Hepatocyte (in vitro differentiated cells): ENCODE data around the gene RGPD4. TPM values are rescaled to one million over a fixed set of nuclear protein-coding genes. Genes with fewer than 3 reads are reported as not detected.
"Not testable (repeated sequence)": the region's sequence is repeated elsewhere in the genome, so short reads cannot be mapped to it uniquely, and the experiment has no call there.

Experiments used
- DNase-seq: peaks from one replicate; pipeline ENCODE4 v3.0.0-alpha.2; 2016; ENCODE audit warnings: low spot score
- H2AFZ ChIP-seq: fragments of 200-600 bp; sonication (generic); 2 replicates; pipeline ENCODE4 v1.6.0; 2016; ENCODE audit warnings: antibody characterized with exemption, mild to moderate bottlenecking
- H3K27ac ChIP-seq: fragments of 200-600 bp; sonication (generic); 2 replicates; pipeline ENCODE4 v1.5.1; 2016; ENCODE audit warnings: mild to moderate bottlenecking
- H3K27me3 ChIP-seq: fragments of 200-600 bp; sonication (generic); 2 replicates; pipeline ENCODE4 v1.6.1; 2016
- H3K36me3 ChIP-seq: fragments of 200-600 bp; sonication (generic); replicated peaks from 2 replicates; pipeline ENCODE4 v1.5.1; 2016; ENCODE audit warnings: low read depth; ENCODE audit not compliant: insufficient read depth
- H3K4me1 ChIP-seq: fragments of 200-600 bp; sonication (generic); 2 replicates; pipeline ENCODE4 v1.5.1; 2016; ENCODE audit warnings: mild to moderate bottlenecking, moderate library complexity; ENCODE audit not compliant: insufficient read depth
- H3K4me2 ChIP-seq: fragments of 200-600 bp; sonication (generic); 2 replicates; pipeline ENCODE4 v1.6.0; 2016
- H3K4me3 ChIP-seq: fragments of 200-600 bp; sonication (generic); 2 replicates; pipeline ENCODE4 v1.5.1; 2016; ENCODE audit warnings: mild to moderate bottlenecking
- H3K79me2 ChIP-seq: fragments of 200-600 bp; sonication (generic); 2 replicates; pipeline ENCODE4 v1.6.0; 2017; ENCODE audit warnings: mild to moderate bottlenecking
- H3K9me2 ChIP-seq: fragments of 200-600 bp; sonication (generic); replicated peaks from 2 replicates; pipeline ENCODE4 v1.6.0; 2017; ENCODE audit warnings: mild to moderate bottlenecking; ENCODE audit not compliant: insufficient read depth
- H3K9me3 ChIP-seq: fragments of 200-600 bp; sonication (generic); 2 replicates; pipeline ENCODE4 v1.5.1; 2016; ENCODE audit warnings: low read depth, mild to moderate bottlenecking
- H4K20me1 ChIP-seq: fragments of 200-600 bp; sonication (generic); 2 replicates; pipeline ENCODE4 v1.6.0; 2016; ENCODE audit warnings: mild to moderate bottlenecking; ENCODE audit not compliant: insufficient read depth, poor library complexity, severe bottlenecking
- EZH2 ChIP-seq: fragments of 200-600 bp; sonication (generic); IDR thresholded peaks from 2 replicates; pipeline ENCODE4 v1.6.1; 2016; ENCODE audit warnings: antibody characterized with exemption, mild to moderate bottlenecking, borderline replicate concordance
- EZH2phosphoT487 ChIP-seq: fragments of 200-600 bp; sonication (generic); IDR thresholded peaks from one replicate; pipeline ENCODE4 v1.6.1; 2018; ENCODE audit warnings: antibody characterized with exemption, mild to moderate bottlenecking, low read depth, moderate library complexity; ENCODE audit not compliant: unreplicated experiment, severe bottlenecking
- WGBS: methylation state at CpG from one replicate; pipeline ENCODE4 v1.1.6; 2016; ENCODE audit warnings: low lambda C conversion rate; ENCODE audit errors: missing lambda C conversion rate; 5-methylcytosine and 5-hydroxymethylcytosine counted together
- polyA plus RNA-seq: library from polyadenylated mRNA; unstranded; fragments of >200 nt; fragmentation: Nextera tagmentation; extraction: Ambion mirVana; gene quantifications from 2 replicates; pipeline ENCODE4 v1.2.1, GENCODE V29; 2016
- total RNA-seq: library from RNA; depleted of rRNA; stranded (reverse); fragments of >200 nt; gene quantifications from 2 replicates; pipeline ENCODE4 v1.2.3, GENCODE V29; 2014
- TF ChIP-seq, protein P1 (sequence below): fragments of 200-600 bp; sonication (generic); IDR thresholded peaks from 2 replicates; pipeline ENCODE4 v1.5.1; 2016; ENCODE audit warnings: antibody characterized with exemption, mild to moderate bottlenecking; ENCODE audit not compliant: poor library complexity

Gene RGPD4
- total and polyA plus RNA-seq, 2 experiments from 2014 or later, result 0.04 TPM; not detected in 1

DNA sequence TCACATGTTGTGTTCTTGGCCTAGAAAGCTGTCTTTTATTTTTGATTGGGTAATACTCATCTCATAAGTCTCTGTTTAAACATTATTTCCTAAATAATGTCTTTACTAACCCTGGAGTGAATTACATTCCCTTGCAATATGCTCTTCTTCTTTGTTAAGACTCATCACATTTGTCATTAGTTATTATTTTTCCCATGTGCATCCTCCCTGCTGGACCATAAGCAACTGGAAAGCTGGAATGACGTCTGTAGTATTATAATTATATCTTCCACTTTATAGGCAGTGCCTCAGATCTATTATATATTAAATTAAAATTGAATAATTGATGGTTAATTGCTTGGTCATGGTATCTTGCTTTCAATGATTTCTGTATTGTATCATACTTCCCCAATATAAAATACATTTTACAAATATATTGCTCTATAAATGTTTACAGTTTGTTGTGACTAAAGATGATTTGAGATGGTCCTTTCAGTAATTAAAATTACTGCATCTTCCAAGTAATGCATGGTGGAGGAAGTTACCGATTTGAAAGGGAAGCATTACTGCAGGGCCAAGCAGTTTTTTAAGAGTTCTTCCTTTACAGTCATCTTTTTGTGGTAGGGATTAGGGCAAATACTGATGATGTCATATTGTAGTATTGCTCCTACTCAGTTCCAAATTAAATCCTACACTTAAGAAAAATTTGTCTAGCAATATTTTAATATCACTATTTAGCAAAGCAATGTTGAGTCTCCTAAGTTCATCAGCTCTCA lies 2.1 kb upstream of the RGPD4 start:
- no peaks in the 10 kb centered on the region for H3K4me1 ChIP-seq
- H4K20me1 ChIP-seq, result no peaks in the 10 kb centered on the region
- no peaks in the 10 kb centered on the region for H3K27me3 ChIP-seq
- TF ChIP-seq, protein P1, sequence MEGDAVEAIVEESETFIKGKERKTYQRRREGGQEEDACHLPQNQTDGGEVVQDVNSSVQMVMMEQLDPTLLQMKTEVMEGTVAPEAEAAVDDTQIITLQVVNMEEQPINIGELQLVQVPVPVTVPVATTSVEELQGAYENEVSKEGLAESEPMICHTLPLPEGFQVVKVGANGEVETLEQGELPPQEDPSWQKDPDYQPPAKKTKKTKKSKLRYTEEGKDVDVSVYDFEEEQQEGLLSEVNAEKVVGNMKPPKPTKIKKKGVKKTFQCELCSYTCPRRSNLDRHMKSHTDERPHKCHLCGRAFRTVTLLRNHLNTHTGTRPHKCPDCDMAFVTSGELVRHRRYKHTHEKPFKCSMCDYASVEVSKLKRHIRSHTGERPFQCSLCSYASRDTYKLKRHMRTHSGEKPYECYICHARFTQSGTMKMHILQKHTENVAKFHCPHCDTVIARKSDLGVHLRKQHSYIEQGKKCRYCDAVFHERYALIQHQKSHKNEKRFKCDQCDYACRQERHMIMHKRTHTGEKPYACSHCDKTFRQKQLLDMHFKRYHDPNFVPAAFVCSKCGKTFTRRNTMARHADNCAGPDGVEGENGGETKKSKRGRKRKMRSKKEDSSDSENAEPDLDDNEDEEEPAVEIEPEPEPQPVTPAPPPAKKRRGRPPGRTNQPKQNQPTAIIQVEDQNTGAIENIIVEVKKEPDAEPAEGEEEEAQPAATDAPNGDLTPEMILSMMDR, result no peak
- TF ChIP-seq EZH2, result no peak
- TF ChIP-seq EZH2phosphoT487, result no peak
- H3K4me2 ChIP-seq, result no peak overlapping the region
- no peaks in the 10 kb centered on the region for H3K36me3 ChIP-seq
- no peak overlapping the region for H3K4me3 ChIP-seq
- H3K27ac ChIP-seq, result no peak overlapping the region
- DNase-seq, result no peak
- no peaks in the 10 kb centered on the region for H3K9me3 ChIP-seq
- no peaks in the 10 kb centered on the region for H3K79me2 ChIP-seq
- no peaks in the 10 kb centered on the region for H3K9me2 ChIP-seq
- 87% methylated on average over 2 of the region's 2 CpGs for WGBS
- no peak overlapping the region for H2AFZ ChIP-seq

DNA sequence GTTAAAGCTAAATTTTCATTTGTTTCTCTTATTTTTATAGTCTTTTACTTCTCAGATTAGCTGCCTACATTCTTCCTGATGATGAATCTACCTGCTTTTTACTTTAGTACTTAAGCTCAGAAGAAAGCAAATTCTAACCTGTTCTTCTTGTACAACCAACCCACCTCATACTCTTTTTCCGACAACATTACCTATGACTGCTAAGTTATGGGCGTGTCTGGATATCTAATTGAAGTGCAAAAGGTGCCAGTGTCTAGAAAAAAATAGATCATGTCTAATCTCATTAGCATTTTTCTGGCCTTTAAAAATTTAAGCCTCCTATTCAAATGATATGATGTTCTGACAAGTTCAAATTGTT lies 1.5 kb upstream of the RGPD4 start:
- Histone ChIP-seq H3K36me3 (no peaks in the 10 kb centered on the region), H3K27me3 (no peaks in the 10 kb centered on the region), H3K9me2 (no peaks in the 10 kb centered on the region), H3K4me3 (no peak overlapping the region), H2AFZ (no peak overlapping the region), H3K4me2 (no peak overlapping the region), H3K4me1 (no peaks in the 10 kb centered on the region), H3K27ac (no peak overlapping the region), H4K20me1 (no peaks in the 10 kb centered on the region), H3K9me3 (no peaks in the 10 kb centered on the region), H3K79me2 (no peaks in the 10 kb centered on the region)
- WGBS, result 95% methylated on average over 2 of the region's 2 CpGs
- TF ChIP-seq EZH2 (no peak), EZH2phosphoT487 (no peak)
- TF ChIP-seq, protein P1, result no peak
- no peak for DNase-seq

DNA sequence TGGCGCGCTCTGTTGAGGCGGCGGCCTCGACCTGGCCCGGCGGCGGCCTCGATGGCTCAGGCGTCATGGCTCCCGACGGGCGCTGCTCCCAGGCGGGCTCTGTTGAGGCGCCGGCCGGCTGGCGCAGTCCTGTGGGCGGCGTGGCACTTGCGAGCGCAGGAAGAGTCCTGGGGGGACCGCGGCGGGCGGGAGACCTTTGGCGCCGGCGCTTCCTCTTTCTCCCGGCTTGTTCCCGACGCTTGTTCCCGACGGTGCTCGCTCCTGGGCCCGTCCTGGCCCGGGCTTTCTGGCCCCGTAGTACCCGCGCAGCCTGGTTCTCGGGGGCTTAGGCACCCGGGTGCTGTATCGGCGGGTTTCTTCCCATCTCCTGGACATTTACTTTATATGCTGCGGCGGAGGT lies 2.8 kb downstream of the RGPD4 start:
- WGBS, result 98% methylated on average over 26 of the region's 46 CpGs
- H3K4me3 ChIP-seq, result not testable (repeated sequence)

DNA sequence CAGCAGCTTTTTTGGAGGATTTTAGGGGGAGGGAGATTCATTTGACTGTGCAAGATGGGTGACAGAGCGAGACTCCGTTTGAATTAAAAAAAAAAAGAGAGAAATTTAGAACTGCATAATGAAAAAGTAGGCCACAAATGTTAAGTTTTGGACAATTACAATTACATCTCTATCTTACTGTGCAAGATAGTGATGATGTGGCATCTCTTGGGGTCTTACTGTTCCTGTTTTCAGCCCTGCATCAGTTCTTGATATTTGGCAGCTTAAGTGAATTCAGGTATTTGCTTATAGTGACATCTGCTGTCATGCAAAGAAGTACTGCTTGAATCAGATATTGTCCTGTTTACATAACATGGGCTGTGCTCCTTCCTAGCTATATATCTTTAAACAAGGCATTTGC lies 6.5 kb downstream of the RGPD4 start:
- not testable (repeated sequence) for H3K4me2 ChIP-seq, H4K20me1 ChIP-seq, H3K4me1 ChIP-seq, H3K27me3 ChIP-seq, H3K9me3 ChIP-seq, H3K9me2 ChIP-seq, H3K36me3 ChIP-seq, H3K79me2 ChIP-seq, H3K4me3 ChIP-seq, DNase-seq, H3K27ac ChIP-seq, H2AFZ ChIP-seq
- 83% methylated on average over 2 of the region's 2 CpGs for WGBS

More for the DNA sequence above, 2.8 kb downstream of the RGPD4 start:
- not testable (repeated sequence) for H2AFZ ChIP-seq, DNase-seq, H3K27ac ChIP-seq, H4K20me1 ChIP-seq, H3K79me2 ChIP-seq, H3K9me2 ChIP-seq, H3K9me3 ChIP-seq, H3K27me3 ChIP-seq, H3K4me2 ChIP-seq, H3K4me1 ChIP-seq, H3K36me3 ChIP-seq
